ENCODE results near the gene RHBDL1. TPM values are rescaled to one million over a fixed set of nuclear protein-coding genes. Genes with fewer than 3 reads are reported as not detected.

The RHBDL1 gene
- total RNA-seq, 4 donors from 2014 or later = 1.1 to 1.5 (median 1.3) TPM; not detected in 1

- 0% methylated on average over 1 to 13 of the region's 91 CpGs for WGBS, 2 donors (ENCODE audit: low coverage in 1 of 2)
- Histone ChIP-seq H3K4me3 (peak within 1 kb of the TSS; percentile 62 to 94), H3K27me3 (peaks cover 10% of the 10 kb centered on the region), H3K36me3 (peaks cover 0 to 26% of the 10 kb centered on the region in 2 donors), H3K4me1 (peaks cover 2 to 53% (median 21%) of the 10 kb centered on the region in 3 donors), H3K9me3 (no peaks in the 10 kb centered on the region), H3K27ac (peak within 1 kb of the TSS; percentile 90 to 97 (median 96))
- peak; percentile 92 for ATAC-seq
- peak; percentile 56 to 70 for TF ChIP-seq POLR2A (IDR thresholded peaks at IDR 0.05)
- peak; percentile 43 for TF ChIP-seq POLR2AphosphoS5 (IDR thresholded peaks at IDR 0.05)
- TF ChIP-seq CTCF (IDR thresholded peaks at IDR 0.05) = peak in 2 of 4 experiments; percentile 9 to 29
- no peak for TF ChIP-seq EP300 (IDR thresholded peaks at IDR 0.05)
These were observed 39.0 kb upstream of the RHBDL1 start, which contains the start of gene METTL26 for GRCh38 chr16:636206-637080. Gene METTL26 (minus strand): TSS chr16:636305. CDS start chr16:636290, 15 bp downstream.

- H3K4me1 ChIP-seq = peaks cover 2 to 57% (median 21%) of the 10 kb centered on the region in 3 donors
- H3K36me3 ChIP-seq = peaks cover 0 to 24% of the 10 kb centered on the region in 2 donors
- peak overlapping the region; percentile 90 to 97 (median 96) for H3K27ac ChIP-seq
- TF ChIP-seq POLR2A (IDR thresholded peaks at IDR 0.05) (no peak), EP300 (IDR thresholded peaks at IDR 0.05) (no peak), CTCF (IDR thresholded peaks at IDR 0.05) (no peak), POLR2AphosphoS5 (IDR thresholded peaks at IDR 0.05) (no peak)
- H3K9me3 ChIP-seq = no peaks in the 10 kb centered on the region
- H3K4me3 ChIP-seq = peak overlapping the region; percentile 62 to 94
- peaks cover 6% of the 10 kb centered on the region for H3K27me3 ChIP-seq
- WGBS, 2 donors (ENCODE audit: low coverage in 1 of 2) = 91 to 100% methylated on average over 1 to 4 of the region's 53 CpGs
- peak; percentile 6 for ATAC-seq
These were observed 38.1 kb upstream of the RHBDL1 start for GRCh38 chr16:637081-638018.

- no peak for ATAC-seq
- Histone ChIP-seq H3K9me3 (no peaks in the 10 kb centered on the region), H3K4me1 (peaks cover 2 to 64% (median 29%) of the 10 kb centered on the region in 3 donors), H3K27ac (peak overlapping the region in 3 of 4 donors; percentile 95 to 97 (median 96)), H3K27me3 (no peaks in the 10 kb centered on the region), H3K36me3 (peaks cover 0 to 17% of the 10 kb centered on the region in 2 donors), H3K4me3 (no peak overlapping the region)
- TF ChIP-seq POLR2AphosphoS5 (IDR thresholded peaks at IDR 0.05) (no peak), CTCF (IDR thresholded peaks at IDR 0.05) (no peak), EP300 (IDR thresholded peaks at IDR 0.05) (no peak), POLR2A (IDR thresholded peaks at IDR 0.05) (no peak)
- WGBS, 2 donors (ENCODE audit: low coverage in 1 of 2) = no CpG with 5 or more reads among the region's 15 CpGs
These were observed 37.4 kb upstream of the RHBDL1 start for GRCh38 chr16:638034-638543.

- no peaks in the 10 kb centered on the region for H3K27me3 ChIP-seq
- no peak for ATAC-seq
- TF ChIP-seq EP300 (IDR thresholded peaks at IDR 0.05) (no peak), POLR2AphosphoS5 (IDR thresholded peaks at IDR 0.05) (no peak), POLR2A (IDR thresholded peaks at IDR 0.05) (no peak), CTCF (IDR thresholded peaks at IDR 0.05) (no peak)
- peaks cover 2 to 71% (median 30%) of the 10 kb centered on the region in 3 donors for H3K4me1 ChIP-seq
- H3K9me3 ChIP-seq = no peaks in the 10 kb centered on the region
- no CpG with 5 or more reads among the region's 9 CpGs for WGBS, 2 donors (ENCODE audit: low coverage in 1 of 2)
- H3K36me3 ChIP-seq = peaks cover 0 to 9% of the 10 kb centered on the region in 2 donors
- H3K4me3 ChIP-seq = no peak overlapping the region
- H3K27ac ChIP-seq = peak overlapping the region in 2 of 4 donors; percentile 96 to 97
These were observed 36.6 kb upstream of the RHBDL1 start for GRCh38 chr16:638836-639235.
